HT-29 (cell line): ENCODE results near the gene KRT81. TPM values are rescaled to one million over a fixed set of nuclear protein-coding genes. Genes with fewer than 3 reads are reported as not detected.
A peak's percentile ranks its signal among the peaks of the same experiment; 100 is the strongest.
"Not testable (repeated sequence)": the region's sequence is repeated elsewhere in the genome, so short reads cannot be mapped to it uniquely, and the experiment has no call there.

Source experiments
- DNase-seq: peaks from one replicate; pipeline ENCODE4 v3.0.0-alpha.2; 2015; ENCODE audit warnings: low spot score
- total RNA-seq: library from RNA; depleted of rRNA; stranded (reverse); fragments of >200 nt; shearing (Covaris generic); gene quantifications from 2 replicates; pipeline ENCODE4 v1.2.3, GENCODE V29; 2014

The KRT81 gene
- total RNA-seq, 1 experiment from 2014 or later: not detected

DNA sequence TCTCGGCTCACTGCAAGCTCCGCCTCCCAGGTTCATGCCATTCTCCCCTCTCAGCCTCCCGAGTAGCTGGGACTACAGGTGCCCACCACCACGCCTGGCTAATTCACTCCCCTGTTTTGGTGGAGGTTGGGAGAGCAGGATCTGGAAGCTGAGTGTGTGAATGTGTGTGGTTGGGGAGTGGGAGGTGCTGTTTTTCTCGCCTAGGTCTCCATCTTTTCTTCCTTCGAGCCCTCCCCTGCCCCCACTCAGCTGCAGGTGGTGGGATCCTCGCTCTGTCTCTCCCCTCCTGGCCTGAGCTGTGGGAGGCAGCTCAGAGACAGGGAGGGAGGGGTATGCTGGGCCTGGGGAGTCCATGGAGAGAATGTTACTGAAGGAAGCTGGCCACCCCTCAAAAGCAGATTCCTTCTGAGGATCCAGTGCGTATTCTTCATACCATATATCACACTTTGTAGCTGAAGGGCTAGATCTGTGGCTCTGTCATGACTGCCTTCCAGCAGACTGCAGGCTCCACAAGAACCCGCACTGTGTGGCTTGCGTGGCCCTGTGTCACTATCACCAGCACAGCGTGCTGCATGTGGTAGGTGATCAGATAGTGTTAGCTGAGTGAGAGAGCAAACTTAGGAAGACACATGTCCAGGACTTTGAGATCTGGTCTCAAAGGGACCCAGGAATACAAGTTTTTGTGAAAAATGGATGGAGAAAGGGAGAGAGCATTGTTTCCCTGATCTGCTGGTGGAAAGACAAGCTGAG is 27.1 kb upstream of the KRT81 start:
- DNase-seq: no peak

DNA sequence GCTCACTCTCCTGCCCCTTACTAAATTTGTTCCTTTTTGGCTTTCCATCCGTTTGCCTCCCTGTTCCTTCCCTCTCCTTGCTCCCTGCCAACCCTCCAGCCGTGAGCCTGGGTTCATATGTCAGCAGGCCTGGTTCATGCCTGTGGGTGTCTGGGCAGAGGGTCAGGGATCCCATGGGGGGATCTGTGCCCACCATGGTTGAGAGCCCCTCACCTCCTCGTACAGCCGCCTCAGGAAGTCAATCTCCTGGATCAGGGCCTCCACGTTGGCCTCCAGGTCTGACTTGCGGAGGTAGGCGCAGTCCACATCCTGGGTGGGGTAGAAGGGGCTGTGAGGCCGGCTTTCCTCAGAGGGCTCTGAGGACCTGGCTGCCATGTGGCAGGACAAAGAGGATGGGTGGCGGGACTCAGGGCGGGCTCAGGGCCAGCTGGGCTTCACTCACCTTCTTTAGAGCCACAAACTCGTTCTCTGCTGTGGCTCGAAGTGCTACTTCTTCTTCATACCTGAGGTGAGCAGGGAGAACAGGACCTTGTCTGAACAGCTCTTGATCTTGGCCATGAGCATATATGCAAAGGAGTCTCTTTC is 26.2 kb upstream of the KRT81 start:
- no peak for DNase-seq

DNA sequence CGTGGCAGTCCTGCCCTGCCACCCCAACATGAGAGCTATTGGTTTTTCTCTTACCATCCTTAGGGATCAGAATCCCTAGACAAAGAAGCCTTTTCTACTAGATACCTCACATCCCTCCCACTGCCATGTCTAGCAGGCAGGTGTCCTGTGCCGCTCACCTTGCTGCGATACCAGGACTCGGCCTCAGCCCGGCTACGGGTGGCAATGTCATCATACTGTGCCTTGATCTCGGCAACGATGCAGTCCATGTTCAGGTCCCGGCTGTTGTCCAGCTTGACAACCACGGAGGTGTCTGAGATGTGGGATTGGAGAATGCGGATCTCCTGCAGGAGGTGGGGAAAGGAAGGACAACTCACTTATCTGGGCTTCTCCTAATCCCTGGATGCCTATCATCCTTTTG is 25.4 kb upstream of the KRT81 start:
- no peak for DNase-seq

DNA sequence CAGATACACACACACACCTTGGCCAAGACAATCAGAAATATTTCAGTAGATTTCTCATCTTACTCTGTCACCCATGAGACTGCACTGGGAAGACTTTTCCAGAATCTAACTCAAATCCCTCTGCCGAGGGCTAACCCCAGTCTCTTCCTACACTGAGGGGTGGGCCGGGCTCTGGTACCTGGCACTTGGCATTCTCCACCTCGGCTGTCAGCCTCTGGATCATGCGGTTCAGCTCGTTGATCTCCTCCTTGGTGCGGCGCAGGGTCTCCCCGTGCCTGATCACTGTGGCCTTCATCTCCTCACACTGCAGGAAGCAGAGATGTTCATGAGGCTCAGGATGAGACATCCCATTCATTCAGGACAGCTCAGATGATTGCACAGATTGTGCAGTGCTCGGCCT is 25.0 kb upstream of the KRT81 start:
- no peak for DNase-seq

DNA sequence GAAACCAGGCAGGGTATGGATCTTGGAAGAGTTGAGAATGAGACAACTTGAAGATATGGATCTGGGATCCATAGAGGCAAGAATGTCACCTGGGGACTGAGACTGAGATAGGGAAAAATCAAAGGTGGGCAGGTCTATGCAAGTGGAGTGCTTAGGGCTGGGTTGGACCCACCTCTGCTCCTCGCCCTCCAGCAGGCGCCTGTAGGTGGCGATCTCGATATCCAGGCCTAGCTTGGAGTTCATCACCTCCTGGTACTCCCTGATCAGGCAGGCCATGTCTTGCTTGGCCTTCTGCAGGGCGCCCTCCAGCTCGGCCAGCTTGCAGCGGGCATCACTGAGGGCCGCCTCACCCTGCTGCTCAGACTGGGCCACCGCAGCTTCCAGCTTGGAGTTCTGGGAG is 24.4 kb upstream of the KRT81 start:
- DNase-seq: peak; percentile 51

DNA sequence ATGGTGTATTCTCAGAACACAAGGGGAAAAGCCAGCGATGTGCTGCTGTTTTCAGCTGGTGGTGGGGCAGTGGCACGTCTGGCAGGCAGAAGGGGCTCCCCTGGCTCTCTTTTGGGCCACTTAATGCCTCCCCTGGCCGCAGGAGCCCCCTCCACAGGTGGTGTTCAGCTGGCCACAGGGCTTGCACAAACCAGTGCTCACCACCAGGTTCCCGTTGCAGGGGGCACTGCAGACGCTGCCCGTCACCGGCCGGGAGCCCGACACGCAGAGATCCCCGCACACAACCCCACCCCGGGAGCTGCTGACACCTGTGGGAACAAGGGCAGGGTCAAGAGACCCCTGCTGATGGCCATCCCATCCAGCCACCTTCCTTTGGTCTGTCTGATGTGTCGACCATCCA is 23.2 kb upstream of the KRT81 start:
- no peak for DNase-seq

DNA sequence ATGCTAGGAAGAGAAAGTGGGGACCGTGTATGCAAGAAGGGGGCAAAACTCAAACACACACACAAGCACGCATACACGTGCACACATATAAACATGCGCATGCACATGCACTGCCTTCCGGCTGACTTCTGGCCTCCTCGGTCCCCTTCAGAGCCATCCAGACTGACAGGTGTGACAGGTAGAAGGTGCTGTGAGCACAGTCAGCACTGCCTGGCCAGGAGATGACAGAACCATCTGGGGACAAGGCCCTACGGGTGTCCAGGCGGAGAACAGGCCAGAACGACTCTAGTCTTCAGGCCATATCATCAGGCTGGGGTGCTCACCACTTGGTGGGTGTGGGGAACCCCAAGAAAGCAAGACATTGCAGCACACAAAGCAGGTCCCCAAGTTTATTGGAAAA is 22.6 kb upstream of the KRT81 start:
- no peak for DNase-seq

DNA sequence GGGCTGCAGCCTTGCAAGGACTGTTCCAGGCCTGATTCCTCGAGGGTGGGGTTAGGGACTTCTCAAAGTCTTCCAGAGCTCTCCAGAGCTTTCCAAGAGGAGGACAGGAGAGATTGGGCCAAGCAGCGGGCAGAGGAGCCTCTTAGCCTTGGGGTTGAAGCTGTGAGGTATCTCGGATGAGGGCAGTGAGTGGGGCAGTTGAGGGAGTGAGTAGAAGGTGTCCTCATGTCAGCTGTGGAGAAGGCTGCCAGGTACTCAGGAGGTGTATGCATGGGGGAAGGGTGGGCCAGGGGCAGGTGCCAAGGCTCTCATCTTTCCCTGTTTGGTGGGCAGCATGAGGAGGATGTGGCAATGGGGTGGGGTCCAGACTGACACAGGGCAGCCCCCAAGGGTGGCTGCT is 22.1 kb upstream of the KRT81 start:
- no peak for DNase-seq

DNA sequence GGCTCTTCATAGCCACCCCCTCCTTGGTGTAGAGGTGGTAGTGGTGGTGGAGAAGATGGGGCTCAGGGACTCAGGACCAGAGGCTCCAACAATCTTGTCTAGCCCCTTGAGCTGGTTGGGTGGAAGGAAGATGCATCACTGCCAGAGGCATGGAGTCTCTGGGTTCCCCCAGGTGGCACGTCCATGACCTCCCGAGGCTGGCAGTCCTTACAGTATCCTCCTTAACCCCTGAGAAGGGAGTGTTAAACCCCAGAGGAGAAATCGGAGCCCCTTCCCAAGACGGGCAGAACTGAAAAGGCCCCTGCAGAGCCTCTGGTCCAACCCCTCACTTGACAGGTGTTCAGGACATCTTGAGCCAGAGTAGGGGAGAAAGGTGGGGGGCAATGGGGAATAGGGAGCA is 20.8 kb upstream of the KRT81 start:
- no peak for DNase-seq

DNA sequence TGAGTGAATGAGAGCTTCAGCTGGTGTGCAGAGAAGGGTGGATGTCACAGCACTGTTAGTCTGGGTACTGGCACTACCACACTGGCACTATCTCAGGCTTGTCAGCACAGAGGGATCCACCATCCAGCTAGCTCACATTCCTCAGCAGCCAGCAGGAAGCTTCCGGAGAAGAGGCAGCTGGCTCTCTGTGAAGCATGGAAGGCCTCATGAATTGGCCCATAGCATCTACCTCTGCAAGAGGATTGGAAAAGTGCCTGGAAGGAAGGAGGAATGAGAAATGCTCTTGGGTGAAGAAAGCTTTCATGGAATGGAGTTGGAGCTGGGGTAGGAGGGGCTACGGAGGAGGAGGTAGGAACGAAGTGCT is 19.9 kb upstream of the KRT81 start:
- DNase-seq: no peak

DNA sequence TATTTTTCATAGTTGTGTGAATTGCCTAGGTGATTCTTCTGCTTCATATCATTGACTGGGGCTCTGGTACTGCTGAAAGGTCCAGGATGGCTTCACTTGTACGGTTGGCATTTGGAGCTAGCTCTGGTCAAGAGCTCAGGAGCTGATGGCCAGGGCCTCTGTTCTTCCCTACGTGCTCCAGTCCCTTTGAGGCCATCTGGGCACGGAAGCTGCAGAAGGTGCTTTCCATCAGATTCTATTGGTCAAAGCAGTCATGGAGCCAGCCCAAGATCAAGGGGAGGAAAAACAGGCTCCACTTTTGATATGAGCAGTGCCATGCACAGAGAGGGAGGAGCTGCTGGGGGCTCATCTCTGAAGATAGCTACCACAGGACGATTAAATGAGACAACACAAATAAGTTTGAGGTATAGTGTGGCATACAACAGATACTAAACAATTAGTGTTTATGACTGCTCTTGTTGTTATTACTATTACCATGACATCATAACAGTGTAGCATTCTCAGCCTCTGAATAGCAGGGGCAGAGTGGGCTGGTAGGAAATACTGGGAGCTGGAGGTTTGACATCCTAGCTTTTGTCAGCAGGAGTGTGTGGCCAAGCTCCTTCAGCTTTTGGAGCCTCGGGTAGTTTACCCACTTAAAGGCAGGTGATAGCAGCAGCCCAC is 19.4 kb upstream of the KRT81 start:
- no peak for DNase-seq

DNA sequence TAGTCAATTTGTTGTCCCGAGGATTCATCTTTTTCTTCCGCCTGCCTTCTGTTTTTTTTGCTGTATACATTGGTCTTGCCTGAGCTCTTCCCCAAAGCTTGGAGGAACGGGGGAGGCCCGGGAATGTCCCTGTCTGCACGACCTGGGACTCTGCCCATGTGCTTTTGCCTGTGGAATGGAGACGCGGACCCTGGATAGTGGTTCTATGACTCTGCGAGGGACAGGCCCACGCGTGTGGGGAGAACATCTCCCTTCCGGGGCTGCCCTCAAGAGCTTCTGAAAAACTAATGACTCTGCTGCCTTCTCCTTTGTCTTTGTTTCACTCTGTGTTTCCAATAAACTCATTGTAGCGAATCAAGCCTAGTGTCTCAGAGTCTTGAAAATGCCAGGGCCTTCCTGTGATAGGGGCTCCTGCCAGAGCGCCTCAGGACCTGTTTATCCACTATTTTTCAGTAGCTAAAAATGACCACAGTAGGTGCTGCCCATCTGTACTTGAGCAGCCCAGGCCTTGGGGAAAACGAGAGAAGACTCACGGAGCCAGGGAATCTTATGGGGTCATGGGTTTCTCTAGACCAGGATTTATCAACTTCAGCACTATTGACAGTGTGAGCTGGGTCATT is 17.6 kb upstream of the KRT81 start:
- DNase-seq: no peak

DNA sequence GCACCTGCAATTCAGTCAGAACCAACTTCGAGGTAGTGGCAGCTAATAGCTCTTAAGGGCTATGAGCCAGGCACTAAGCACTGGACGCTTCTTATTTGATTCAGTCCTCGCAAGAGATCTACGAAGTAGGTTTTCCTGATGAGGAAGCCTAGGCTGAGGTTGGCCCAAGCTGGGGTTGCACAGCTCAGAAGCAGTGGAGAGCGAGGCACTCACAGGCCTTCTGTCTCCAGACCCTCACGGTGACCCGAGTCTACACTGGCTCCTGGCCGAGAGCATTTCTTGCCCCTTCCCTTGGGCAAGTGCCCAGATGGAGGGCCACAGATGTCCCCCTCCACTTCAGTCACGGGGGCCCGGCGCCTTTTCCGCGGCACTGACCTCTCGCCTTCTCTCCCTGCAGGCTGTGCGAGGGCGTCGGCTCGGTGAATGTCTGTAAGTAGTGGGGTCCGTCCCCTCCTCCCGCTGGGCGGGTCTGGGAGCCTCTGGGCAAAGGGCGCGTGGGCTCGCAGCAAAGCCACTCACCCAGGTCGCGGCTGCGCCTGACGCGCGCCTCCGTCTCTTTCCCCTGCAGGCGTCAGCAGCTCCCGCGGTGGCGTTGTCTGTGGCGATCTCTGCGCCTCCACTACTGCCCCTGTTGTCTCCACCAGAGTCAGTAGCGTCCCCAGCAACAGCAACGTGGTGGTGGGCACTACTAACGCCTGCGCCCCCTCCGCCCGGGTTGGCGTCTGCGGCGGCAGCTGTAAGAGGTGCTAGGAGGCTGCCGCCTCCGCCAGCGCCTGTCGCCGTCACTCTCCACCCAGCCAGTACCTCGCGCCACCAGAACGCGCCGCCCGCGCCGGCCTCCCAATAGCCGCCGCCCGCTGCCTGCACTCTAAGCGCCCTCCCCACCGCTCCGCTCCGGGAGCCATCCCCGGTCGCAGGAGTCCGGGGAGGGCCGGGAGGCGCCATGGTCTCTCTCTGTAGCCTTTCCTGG is 16.8 kb upstream of the KRT81 start:
- peak; percentile 80 for DNase-seq

DNA sequence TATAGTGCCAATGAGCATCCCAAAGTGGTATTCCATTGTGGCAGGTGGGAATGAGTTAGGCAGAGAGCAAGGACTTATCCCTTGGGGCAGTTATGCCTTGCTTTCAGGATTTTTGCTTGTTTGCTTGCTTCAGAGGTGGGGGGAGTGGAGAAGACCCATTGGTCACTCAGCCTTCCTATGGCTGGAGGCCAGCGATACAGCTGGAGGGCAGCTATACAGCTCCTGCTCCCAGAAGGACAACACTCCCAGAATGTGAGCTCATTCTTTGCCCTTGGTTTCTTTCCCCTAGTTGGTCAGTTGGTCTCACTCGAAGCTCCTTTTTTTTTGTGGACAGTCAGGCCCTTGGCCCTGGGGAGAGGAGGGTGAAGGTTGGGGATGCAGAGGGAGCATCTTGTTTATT is 15.4 kb upstream of the KRT81 start:
- DNase-seq: no peak

DNA sequence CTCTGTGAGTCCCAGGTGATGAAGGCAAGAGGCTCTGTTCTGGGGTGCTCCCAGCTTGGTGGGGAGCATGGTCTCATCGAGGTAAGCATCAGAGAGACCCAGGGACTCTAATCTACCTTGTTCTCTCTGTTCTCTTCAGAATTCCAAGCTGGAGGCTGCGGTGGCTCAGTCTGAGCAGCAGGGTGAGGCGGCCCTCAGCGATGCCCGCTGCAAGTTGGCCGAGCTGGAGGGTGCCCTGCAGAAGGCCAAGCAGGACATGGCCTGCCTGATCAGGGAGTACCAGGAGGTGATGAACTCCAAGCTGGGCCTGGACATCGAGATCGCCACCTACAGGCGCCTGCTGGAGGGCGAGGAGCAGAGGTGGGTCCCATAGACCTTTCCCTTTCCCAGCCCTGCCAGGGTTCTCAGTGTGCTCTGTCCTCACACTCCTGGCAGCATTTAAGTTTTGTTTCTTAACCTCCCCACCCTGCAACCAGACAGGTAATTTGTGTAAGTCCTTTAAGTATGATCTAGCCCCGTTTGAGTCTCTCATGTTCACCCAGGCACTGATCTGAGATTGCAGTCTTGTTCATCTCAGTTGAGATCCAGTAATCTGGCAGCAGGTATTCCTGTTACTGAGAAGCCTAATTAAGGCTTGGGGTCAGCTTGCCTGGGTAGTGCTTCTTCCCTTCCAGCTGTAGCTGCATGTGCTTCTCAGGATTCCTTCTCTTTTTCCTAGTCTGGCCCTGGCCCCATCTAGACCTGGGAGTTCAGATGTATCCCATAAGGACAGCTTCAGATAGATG is 14.8 kb upstream of the KRT81 start:
- peak; percentile 26 for DNase-seq

DNA sequence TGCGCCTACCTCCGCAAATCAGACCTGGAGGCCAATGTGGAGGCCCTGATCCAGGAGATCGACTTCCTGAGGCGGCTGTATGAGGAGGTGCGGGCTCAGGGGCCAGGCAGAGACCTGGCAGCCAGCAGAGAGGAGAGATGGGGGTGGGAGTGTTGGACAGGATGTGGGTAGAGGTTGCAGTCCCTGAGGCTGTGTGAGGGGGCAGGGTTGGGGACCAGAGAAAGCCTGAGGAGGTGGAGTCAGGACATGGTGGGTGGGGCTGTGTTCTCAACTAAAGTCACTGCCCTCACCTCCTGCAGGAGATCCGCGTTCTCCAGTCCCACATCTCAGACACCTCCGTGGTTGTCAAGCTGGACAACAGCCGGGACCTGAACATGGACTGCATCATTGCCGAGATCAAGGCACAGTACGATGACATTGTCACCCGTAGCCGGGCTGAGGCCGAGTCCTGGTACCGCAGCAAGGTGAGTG is 13.6 kb upstream of the KRT81 start:
- not testable (repeated sequence) for DNase-seq

DNA sequence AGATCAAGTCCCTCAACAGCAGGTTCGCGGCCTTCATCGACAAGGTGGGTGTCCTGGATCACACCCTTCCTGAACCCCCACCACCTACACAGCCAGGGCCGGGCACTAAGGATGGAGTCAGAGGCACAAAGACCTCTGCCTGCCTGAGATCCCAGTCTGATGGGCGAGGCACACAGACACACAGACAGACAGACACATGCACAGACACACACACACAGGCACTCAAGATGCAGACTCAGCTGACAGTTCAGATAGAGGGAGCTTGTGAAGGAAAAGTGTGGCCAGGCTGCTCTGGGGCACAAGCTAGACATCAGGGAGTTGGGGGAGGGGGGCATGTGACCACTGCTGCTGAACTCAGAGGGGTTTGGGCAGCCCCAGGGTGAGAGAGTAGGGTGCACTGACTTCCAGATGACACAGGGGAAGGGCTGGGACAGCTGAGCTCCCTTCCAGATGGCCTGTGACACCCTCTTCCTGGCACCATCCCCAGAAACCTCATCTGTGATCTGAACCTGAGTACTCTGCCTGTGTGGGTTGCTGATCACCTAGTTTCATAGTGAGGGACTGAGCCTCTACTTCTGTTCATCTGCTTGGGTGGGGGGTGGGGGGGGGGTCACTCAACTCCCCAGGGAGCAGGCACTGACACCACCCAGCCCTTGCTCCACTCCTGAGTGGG is 11.0 kb upstream of the KRT81 start:
- not testable (repeated sequence) for DNase-seq

DNA sequence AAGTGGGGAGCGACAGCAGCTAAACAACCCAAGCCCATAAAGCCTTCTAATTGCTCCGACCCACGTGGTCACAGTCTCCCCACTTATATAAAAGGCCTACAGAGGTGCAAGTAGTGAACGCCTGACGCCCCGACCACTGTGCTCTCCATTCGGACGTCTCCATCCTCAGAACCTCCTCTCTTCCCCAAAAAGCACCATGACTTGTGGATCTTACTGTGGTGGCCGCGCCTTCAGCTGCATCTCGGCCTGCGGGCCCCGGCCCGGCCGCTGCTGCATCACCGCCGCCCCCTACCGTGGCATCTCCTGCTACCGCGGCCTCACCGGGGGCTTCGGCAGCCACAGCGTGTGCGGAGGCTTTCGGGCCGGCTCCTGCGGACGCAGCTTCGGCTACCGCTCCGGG is 10.4 kb upstream of the KRT81 start:
- not testable (repeated sequence) for DNase-seq

DNA sequence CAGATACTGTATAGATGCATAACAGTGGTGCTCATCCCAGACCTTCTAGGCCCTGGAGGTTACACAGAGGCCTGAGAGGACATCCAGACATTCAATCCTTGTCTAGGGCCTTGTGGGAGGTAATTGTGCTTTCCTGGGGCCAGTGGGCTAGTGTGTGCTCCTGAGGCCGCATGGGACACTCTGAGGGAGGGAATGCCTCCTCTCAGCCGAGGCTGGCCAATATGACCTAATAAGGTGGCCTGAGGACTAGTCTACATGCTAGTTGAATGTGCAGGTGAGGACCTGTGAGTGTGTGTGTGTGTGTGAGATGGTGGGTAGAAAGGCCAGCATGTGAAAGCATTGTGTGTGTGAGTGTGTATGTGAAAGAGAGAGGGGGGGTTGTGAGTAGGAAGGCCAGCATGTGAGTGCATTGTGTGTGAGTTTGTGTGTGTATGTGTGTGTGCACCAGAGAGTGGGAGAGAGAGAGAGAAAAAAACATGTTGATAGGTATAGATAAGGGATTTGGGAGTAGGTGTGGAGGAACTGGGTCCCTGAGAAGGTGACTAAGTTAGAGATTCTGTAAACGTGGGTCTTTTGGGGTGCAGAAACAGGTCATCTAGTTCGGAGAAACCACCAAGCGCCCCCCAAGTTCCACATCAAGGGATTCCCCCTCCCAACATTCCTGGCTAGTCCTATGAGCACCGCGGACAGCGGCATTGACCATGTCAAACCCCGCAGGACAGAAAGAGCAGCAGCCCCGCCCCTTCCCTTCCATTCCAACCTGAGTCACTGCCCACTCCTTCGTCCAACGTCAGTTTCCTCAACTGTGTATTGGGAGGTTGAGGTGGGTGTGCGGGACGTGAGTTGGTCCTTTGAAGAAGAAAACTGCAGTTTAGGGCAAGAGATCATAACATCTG is 9.7 kb upstream of the KRT81 start:
- no peak for DNase-seq
